CD4-positive, alpha-beta T cell treated with Interleukin-6 at 100 ng/mL for 8 hours (primary cell): ENCODE data around the gene PRSS27.

Experiments
- DNase-seq: peaks from one replicate; pipeline ENCODE4 v3.0.0-alpha.2; 2020; ENCODE audit warnings: mixed read lengths, low spot score

PRSS27 gene

GRCh38 chr16:2751577-2752034, 31.6 kb upstream of the PRSS27 start:
- DNase-seq: no peak

DNA sequence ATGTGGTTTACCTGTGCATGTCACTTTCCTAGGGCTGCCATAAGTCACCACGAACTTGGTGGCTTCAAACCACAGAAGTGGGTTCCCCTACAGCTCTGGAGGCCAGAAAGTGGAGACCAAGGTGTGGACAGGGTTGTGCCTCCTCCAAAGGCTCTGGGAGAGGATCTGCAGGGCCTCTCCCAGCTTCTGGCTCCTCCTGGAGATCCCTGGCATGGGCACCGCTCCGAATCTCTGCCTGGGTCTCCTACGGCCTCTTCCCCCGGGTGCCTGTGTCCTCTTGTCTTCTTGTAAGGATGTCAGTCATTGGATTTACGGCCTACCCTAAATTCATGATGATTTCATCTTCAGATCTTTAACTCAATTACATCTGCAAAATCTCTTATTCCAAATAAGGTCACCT, 29.9 kb upstream of the PRSS27 start:
- DNase-seq: no peak

- no peak for DNase-seq
These were observed 29.5 kb upstream of the PRSS27 start for GRCh38 chr16:2749476-2749875.

GRCh38 chr16:2748757-2749455, 28.9 kb upstream of the PRSS27 start:
- DNase-seq: no peak

DNA sequence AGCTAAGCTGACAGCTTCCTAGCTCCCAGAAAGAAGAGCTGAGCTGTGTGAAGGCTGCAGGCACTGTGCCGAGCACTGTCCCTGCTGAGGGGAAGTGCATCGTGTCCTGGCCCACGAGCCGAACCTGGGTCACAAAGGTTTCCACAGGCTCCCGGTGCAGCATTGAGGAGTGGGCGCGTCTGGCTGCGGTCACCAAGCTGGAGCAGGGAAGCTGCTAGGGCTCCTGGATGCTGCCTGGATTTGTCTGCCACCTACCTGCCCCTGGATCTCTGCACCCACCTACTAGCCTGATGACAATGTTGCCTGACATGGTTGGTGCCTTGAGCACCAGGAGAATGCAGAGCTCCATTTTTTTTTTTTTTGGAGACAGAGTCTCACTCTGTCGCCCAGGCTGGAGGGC, 25.9 kb upstream of the PRSS27 start:
- DNase-seq: no peak

DNA sequence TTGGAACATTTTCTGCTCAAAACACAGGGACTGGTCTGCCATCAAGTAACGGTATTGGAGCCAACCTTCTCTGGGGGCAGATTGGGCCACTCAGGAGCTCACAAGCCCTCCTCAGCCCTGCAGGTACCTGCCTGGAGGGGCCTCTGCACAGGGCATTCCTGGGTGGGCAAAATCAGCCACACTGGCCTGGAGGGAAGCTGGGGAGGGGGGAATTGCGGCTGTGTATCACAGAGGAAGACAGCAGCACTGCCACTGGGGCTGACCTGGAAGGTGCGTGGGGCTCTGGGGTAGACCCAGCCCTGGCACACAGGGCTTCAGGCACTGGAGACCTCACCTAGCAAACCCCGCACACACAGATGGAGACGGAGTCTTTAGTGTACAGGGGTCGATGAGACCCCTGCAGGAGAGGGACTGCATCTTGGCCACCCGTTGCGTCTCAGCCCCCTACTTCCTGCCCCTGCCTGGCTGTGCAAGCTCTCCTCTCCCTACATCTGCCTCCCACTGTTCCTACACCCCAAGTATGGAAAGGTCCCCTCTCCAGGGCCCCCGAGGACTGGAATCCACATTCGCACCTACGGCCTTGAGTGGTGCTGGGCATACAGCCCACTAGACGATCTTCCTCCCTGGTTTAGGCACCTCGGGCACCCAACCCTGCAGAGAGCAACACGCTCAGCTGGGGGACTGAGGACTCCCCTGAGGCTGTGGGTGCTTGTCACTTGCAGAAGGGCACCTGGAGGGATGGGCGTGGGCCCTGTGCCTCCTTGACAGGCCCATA, 25.3 kb upstream of the PRSS27 start:
- DNase-seq: no peak

DNA sequence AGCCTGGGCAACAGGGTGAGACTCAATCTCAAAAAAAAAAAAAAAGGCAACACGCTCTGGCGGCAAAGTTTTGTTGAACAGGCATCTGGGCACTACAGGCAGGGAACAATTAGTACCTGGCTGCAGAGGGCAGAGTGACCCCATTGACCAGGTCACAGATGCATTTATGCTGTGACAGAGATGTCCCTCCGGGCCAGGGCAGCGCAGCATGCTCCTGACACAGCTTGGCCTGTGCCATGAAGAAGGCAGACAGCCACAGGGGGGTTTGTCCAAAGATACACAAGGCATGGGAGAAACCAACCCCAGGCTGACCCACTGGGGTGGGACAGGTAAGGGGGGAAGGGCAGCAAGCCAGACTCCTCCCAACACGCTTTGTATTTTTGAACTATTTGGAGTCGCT, 24.7 kb upstream of the PRSS27 start:
- no peak for DNase-seq

- DNase-seq: no peak
These were observed 23.2 kb upstream of the PRSS27 start for GRCh38 chr16:2743007-2743810.

GRCh38 chr16:2742323-2743006, 22.4 kb upstream of the PRSS27 start:
- DNase-seq: no peak

GRCh38 chr16:2741168-2741567, 21.1 kb upstream of the PRSS27 start:
- DNase-seq: no peak

GRCh38 chr16:2740476-2740875, 20.5 kb upstream of the PRSS27 start:
- no peak for DNase-seq

DNA sequence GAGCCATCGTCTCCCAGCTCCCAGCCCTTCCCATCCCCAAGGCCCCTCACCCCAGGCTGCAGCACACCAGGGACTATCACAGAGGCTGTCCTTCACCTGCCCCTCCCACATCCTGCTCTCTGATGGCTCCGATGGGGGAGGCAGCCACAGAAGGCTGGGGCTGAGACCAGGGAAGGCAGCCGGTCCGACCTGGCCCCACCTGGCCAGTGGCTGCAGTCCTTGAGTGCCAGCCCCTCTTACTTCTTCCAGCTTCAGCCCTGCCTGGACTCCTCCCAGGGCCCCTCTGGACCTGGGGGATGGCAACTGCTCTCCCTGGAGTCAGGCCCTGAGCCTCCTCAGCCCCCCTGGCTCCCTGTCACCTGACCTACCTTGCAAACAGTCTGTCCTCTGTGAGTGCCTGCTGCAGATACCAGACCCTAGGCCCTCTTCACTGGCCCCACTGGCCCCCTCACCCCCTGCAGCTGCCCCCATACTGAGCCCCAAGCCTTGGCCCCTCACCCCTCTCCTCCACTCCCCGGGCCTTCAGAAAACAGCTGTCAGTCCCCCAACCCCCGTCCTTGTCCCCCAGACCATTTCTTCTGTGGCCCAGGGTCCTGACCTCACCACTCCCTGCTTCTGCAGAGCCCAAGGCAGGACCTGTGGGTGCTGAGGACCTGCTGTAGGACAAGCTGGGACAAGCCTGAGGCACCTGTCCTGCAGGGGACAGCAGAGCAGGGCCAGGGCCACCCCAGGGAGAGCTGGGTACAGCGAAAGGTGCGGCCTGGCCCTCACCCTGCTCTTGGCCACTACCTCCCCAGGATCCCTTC, 19.8 kb upstream of the PRSS27 start:
- no peak for DNase-seq

DNA sequence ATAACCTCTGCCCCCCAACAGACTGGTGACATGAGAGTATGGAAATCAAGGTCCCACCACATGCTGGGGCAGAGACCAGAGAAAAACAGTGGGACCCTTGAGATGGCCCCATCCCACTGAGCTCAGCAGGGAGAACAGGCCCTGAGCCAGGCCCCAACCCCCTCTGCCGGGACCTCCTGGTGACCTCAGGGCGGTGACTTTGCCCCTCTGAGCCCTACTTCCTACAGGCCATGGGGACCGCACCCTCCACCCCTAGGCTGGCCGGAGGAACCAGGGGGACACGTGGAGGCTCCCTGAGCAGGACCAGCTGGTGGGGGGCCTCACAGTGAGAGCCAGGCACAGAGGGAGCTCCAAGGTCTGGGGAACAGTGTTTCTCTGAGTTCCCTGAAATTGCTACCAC, 18.6 kb upstream of the PRSS27 start:
- no peak for DNase-seq

- no peak for DNase-seq
These were observed 17.9 kb upstream of the PRSS27 start for GRCh38 chr16:2737895-2738418.

- DNase-seq: no peak
These were observed 17.2 kb upstream of the PRSS27 start for GRCh38 chr16:2737238-2737605.

DNA sequence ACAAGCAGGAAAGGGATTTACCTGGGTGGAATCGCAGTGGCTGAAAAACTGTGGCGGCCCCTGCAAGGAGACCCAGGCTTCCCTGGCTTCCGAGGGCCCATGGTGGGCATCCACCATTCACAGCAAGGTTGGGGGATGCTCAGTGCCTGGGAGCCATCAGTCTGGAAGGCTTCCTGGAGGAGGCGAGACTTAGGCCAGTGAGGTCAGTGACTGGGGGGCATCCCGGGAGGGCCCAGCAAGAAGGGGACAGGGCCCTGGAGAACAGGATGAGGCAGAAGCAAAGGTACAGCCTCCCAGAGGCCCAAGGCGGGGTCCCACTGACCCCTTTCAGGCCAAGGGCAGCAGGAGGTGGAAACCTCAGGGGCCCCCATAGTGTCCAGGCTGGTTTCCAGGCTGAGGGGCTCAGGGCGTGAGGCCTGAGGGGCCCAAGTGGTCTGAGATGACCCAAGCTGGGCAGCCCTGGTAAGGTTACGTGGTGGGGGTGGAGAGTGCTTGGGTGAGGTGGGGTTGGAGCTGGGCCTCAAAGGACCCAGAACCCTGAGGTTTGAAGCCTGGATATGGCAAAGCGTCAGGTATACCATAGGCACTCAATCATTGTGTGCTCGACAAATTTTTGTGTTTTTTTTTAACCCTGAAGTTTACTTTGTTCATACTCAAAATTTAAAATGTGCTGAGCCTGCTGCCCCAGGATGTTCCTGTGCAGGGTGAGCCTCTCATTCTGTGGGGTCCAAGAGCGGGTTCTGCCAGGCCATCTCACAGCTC, 16.6 kb upstream of the PRSS27 start:
- no peak for DNase-seq

- DNase-seq: no peak
These were observed 15.0 kb upstream of the PRSS27 start for GRCh38 chr16:2734844-2735515.

DNA sequence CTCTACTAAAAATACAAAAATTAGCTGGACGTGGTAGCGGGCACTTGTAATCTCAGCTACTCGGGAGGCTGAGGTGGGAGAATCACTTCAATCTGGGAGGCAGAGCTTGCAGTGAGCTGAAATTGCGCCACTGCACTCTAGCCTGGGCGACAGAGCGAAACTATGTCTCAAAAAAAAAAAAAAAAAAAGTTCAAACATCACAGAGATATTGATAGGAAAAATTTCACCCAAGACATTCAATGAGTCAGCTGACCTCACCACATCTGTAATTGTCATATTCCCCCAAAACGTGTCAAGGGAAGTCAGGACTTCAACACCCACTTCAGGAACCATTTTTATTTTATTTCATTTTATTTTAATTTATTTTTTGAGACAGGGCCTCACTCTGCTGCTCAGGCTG, 8.0 kb upstream of the PRSS27 start:
- no peak for DNase-seq

DNA sequence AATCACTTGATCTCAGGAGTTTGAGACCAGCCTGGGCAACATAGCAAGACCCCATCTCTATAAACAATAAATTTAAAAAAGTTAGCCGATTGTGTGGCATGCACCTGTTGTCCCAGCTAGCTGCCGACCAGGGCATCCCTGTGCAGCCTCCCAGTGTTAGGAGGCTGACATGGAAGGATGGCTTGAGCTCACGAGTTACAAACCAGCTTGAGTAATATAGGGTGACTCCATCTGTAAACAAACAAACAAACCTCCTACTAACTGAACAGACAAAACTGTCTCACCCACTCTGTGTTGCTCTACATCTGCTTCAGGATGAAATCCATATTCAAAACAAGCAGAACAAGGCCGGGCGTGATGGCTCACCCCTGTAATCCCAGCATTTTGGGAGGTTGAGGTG, 6.9 kb upstream of the PRSS27 start:
- DNase-seq: no peak

- no peak for DNase-seq
These were observed 4.9 kb upstream of the PRSS27 start for GRCh38 chr16:2724816-2725348.
